Coronary artery (tissue), 2 donors: ENCODE results near the gene PIK3C3.

Source experiments
- DNase-seq: peaks from one replicate; pipeline ENCODE4 v3.0.0-alpha.2; 2017; ENCODE audit warnings: low spot score
- H3K27ac ChIP-seq, 2 donors: fragments of 200-600 bp; sonication (generic); one replicate each; pipeline ENCODE4 v1.5.1; 2016 to 2019
- H3K4me3 ChIP-seq: fragments of 200-600 bp; sonication (generic); 2 replicates; pipeline ENCODE4 v1.5.1; 2016; ENCODE audit warnings: mild to moderate bottlenecking, moderate library complexity
- TF ChIP-seq, protein P1 (sequence below): fragments of 200-600 bp; sonication (generic); IDR thresholded peaks from one replicate; pipeline ENCODE4 v1.5.1; 2019; ENCODE audit warnings: antibody characterized with exemption

The PIK3C3 gene

DNA sequence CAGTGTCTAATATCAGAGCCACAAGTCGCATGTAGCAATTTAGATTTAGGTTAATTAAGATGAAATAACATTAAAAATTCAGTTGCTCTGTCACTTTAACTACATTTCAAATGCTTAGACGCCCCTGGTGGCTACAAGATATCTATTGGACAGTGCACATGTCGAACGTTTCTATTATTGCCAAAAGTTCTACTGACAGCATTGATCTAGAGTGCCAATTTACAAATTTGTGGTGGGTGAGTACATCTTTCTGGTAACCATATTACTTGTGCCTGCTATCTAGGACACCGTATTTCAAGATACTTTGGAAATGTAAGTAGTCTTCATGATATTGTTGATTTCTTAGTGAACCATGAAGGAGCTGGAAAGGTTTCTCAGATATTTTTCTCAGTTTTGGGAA is 20.2 kb downstream of the PIK3C3 start:
- H3K4me3 ChIP-seq: no peak overlapping the region
- TF ChIP-seq, protein P1, sequence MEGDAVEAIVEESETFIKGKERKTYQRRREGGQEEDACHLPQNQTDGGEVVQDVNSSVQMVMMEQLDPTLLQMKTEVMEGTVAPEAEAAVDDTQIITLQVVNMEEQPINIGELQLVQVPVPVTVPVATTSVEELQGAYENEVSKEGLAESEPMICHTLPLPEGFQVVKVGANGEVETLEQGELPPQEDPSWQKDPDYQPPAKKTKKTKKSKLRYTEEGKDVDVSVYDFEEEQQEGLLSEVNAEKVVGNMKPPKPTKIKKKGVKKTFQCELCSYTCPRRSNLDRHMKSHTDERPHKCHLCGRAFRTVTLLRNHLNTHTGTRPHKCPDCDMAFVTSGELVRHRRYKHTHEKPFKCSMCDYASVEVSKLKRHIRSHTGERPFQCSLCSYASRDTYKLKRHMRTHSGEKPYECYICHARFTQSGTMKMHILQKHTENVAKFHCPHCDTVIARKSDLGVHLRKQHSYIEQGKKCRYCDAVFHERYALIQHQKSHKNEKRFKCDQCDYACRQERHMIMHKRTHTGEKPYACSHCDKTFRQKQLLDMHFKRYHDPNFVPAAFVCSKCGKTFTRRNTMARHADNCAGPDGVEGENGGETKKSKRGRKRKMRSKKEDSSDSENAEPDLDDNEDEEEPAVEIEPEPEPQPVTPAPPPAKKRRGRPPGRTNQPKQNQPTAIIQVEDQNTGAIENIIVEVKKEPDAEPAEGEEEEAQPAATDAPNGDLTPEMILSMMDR: no peak
- H3K27ac ChIP-seq: no peak overlapping the region
- DNase-seq: no peak

DNA sequence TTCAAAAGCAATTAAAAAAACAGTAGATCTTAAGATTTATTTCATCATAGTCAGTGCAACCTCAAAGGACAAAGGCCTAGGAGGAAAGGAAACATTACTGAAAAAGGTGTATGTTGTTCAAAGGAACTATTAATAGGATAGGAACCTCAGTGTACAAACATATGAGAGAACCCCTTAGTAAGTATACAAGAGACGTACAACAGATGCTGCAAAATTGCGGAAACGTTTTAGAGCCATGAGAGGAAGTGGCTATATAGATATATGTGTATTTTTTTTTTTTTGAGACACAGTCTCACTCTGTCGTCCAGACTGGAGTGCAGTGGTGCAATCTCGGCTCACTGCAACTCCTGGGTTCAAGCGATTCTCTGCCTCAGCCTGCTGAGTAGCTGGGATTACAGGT is 22.2 kb downstream of the PIK3C3 start:
- TF ChIP-seq, protein P1: no peak
- no peak for DNase-seq
- Histone ChIP-seq H3K27ac (no peak overlapping the region), H3K4me3 (no peak overlapping the region)

DNA sequence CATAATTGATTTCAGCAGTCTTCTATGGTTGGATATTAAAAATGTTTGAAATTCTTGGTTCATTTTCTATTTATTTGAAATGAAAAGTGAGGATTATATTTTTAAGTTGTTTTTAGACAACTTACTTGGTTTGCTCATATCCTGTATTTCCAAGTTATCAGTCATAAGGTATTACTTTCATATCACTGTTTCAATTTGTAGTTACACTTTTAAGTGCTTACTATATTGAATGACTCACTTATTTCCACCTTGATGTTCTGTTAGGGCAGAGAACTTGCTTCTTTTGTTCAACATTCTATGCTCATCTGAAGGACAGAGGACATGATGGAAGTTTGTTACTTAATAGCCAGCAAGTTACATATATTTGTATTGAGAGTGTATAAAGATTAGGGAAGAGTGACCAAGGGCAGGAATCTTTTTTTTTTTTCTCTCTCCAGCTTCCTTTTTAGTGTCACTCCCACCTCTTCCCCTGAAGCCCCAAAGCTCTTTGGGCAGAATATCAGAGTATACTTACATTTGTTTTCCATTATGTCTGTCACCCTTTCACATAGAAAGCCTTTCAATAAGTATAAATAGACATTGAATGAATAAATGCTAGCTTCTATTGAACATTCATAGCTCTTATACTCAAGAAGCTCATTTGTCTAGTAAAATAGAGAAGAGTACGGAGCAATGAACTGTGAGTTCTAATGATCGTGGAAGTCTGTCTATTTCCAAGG is 28.1 kb downstream of the PIK3C3 start:
- Histone ChIP-seq H3K27ac (no peak overlapping the region), H3K4me3 (no peak overlapping the region)
- TF ChIP-seq, protein P1: no peak
- DNase-seq: no peak

DNA sequence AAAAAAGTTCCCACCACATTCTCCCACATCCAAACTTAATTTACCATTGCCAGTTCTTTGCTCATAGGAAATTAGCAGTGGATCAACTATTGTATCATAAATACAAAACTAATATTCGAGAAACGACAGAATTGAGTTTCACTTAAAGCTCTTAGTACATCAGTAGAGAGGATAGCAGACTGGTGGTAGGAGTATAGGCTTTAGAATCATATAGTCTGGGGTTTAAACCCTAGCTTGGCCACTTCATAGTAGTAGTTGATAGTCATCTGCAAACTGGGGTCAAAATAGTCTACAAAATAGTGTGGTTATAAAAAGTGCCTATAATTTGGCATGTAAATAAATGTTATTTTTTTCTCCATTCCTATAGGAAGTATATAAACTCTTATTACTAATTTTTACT is 30.9 kb downstream of the PIK3C3 start:
- no peak overlapping the region for H3K4me3 ChIP-seq
- no peak overlapping the region for H3K27ac ChIP-seq
- DNase-seq: no peak
- TF ChIP-seq, protein P1: no peak

DNA sequence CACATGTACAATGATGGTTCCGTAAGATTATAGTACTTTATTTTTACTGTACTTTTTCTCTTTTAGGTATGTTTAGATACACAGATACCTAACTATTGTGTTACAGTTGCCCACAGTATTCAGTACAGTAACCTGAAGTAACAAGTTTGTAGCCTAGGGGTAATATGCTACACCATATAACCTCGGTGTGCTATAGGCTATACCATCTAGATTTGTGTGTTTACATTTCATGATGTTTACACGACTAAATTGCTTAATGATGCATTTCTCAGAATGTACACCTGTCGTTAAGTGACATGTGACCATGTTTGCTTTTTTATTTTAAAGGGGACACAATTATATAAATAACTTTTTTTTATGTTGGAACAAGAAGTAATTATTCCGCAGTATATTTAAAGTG is 34.5 kb downstream of the PIK3C3 start:
- TF ChIP-seq, protein P1: no peak
- Histone ChIP-seq H3K4me3 (no peak overlapping the region), H3K27ac (no peak overlapping the region)
- no peak for DNase-seq

DNA sequence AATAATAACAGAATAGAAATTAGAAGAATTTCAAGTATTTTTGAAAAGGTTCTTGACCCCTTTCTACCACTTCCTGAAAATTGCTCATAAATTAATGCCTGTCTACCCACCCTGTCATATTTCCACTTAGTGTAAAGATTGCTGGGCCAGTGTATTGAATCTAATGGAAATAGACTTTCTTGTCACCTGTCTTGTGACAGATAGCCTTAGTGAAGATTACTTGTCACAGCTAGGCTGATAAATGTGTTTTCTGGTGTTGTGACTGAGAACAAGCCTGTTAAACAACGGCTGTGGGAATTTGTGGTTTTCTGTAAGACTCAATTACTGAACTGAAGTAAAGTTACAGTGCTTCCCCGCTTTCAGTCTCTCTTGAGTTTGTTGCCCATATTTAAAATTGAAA is 37.0 kb downstream of the PIK3C3 start:
- TF ChIP-seq, protein P1: no peak
- Histone ChIP-seq H3K27ac (no peak overlapping the region), H3K4me3 (no peak overlapping the region)
- DNase-seq: no peak

DNA sequence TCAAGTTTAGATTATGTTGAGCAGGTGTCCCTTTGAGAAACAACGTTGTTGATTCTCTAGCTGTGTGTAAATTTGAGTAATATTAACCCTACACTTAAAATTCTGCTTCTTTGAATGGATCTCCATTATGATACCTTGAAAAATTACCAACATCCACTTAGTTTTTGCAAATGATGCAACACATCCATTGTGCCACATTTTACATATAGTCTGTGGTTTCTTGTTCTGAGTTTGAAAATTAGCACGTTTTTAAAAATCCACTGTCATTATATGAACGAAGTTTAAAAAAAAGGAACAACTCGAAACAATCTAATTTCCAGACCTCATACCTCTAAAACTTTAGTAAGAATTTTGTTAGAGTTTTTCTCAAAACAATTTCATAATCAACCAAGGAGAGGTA is 37.7 kb downstream of the PIK3C3 start:
- no peak for DNase-seq
- H3K27ac ChIP-seq: no peak overlapping the region
- H3K4me3 ChIP-seq: no peak overlapping the region
- TF ChIP-seq, protein P1: no peak
